HEK293 (cell line): Measurements from ENCODE around the gene RSPH1.

Source experiments
- CTCF ChIP-seq: fragments of 450-650 bp; formaldehyde crosslinking; IDR thresholded peaks from 2 replicates; pipeline ENCODE4 v1.5.1; 2016; ENCODE audit warnings: missing biosample characterization, missing genetic modification characterization
- ELK4 ChIP-seq: IDR thresholded peaks from 2 replicates; pipeline ENCODE4 v1.6.1; 2011; ENCODE audit warnings: mild to moderate bottlenecking, low read depth, low read length, borderline replicate concordance
- GLI4 ChIP-seq: fragments of 450-650 bp; formaldehyde crosslinking; IDR thresholded peaks from 2 replicates; pipeline ENCODE4 v1.5.1; 2016; ENCODE audit warnings: missing biosample characterization, missing genetic modification characterization
- REST ChIP-seq: fragments of 450-650 bp; formaldehyde crosslinking; IDR thresholded peaks from 2 replicates; pipeline ENCODE4 v1.5.1; 2016; ENCODE audit warnings: missing biosample characterization, missing genetic modification characterization
- ZBTB26 ChIP-seq: fragments of 450-650 bp; formaldehyde crosslinking; optimal IDR thresholded peaks from 2 replicates; pipeline ENCODE3; 2016; ENCODE audit warnings: missing biosample characterization, mild to moderate bottlenecking, missing genetic modification characterization
- ZBTB44 ChIP-seq: fragments of 450-650 bp; IDR thresholded peaks from 2 replicates; pipeline ENCODE4 v1.5.1; 2018; ENCODE audit warnings: missing biosample characterization, mild to moderate bottlenecking, missing genetic modification characterization
- ZFP37 ChIP-seq: fragments of 450-650 bp; formaldehyde crosslinking; IDR thresholded peaks from 2 replicates; pipeline ENCODE4 v1.5.1; 2016; ENCODE audit warnings: missing biosample characterization, missing genetic modification characterization
- ZNF132 ChIP-seq: fragments of 450-650 bp; formaldehyde crosslinking; IDR thresholded peaks from 2 replicates; pipeline ENCODE4 v1.5.1; 2017; ENCODE audit warnings: missing biosample characterization, missing genetic modification characterization, borderline replicate concordance
- ZNF202 ChIP-seq: fragments of 450-650 bp; formaldehyde crosslinking; IDR thresholded peaks from 2 replicates; pipeline ENCODE4 v1.5.1; 2016; ENCODE audit warnings: missing biosample characterization, missing genetic modification characterization, borderline replicate concordance
- ZNF221 ChIP-seq: fragments of 450-650 bp; formaldehyde crosslinking; IDR thresholded peaks from 2 replicates; pipeline ENCODE4 v1.5.1; 2017; ENCODE audit warnings: missing biosample characterization, missing genetic modification characterization, borderline replicate concordance
- ZNF416 ChIP-seq: fragments of 450-650 bp; formaldehyde crosslinking; IDR thresholded peaks from 2 replicates; pipeline ENCODE4 v1.5.1; 2016; ENCODE audit warnings: missing biosample characterization, missing genetic modification characterization
- ZNF426 ChIP-seq: fragments of 450-650 bp; formaldehyde crosslinking; IDR thresholded peaks from 2 replicates; pipeline ENCODE4 v1.5.1; 2017; ENCODE audit warnings: missing biosample characterization, missing genetic modification characterization, mild to moderate bottlenecking, inconsistent platforms, moderate library complexity

GRCh38 chr21:42468491-42469131 lies 27.4 kb downstream of the RSPH1 start:
- no peak for TF ChIP-seq ELK4
- TF ChIP-seq CTCF (tag by site-specific recombination), result no peak
- TF ChIP-seq ZNF132, result no peak
- TF ChIP-seq ZNF202 (tag by site-specific recombination), result no peak
- 0 out of 2 replicates have a peak, but pooled peaks have one; percentile 6 for TF ChIP-seq ZBTB44
- TF ChIP-seq ZNF221 (tag by site-specific recombination), result no peak
- TF ChIP-seq GLI4 (tag by site-specific recombination), result no peak
- TF ChIP-seq ZNF416 (tag by site-specific recombination), result no peak
- TF ChIP-seq ZFP37 (tag by site-specific recombination), result no peak
- no peak for TF ChIP-seq REST (tag by site-specific recombination)
- no peak for TF ChIP-seq ZNF426 (tag by site-specific recombination)
- no peak for TF ChIP-seq ZBTB26 (tag by site-specific recombination)
